ENCODE measurements around the gene ZNF292.
"Not testable (repeated sequence)": the region's sequence is repeated elsewhere in the genome, so short reads cannot be mapped to it uniquely, and the experiment has no call there.

Gene ZNF292

DNA sequence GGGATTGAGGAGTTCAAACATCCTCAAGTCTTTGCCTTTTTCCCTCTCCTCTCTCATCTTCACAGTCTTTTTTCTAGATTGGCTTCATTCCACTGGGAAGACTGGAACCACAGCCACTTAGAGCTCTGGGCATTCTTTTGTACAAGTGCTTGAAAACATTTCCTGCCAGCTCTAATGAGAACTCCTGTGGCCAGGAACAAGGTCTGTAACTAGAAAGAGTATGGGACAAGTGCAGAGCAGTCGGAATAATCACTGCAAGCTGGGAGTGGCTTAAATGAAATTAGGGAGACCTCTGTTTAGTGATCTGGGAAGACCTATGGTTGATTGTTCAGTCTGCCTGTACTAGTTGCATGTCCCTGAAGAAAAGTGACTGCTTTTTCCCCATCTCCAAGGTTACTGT is 126.1 kb downstream of the ZNF292 start:
- DNase-seq: no peak

GRCh38 chr6:87282743-87283142 is 127.4 kb downstream of the ZNF292 start:
- DNase-seq: no peak

DNA sequence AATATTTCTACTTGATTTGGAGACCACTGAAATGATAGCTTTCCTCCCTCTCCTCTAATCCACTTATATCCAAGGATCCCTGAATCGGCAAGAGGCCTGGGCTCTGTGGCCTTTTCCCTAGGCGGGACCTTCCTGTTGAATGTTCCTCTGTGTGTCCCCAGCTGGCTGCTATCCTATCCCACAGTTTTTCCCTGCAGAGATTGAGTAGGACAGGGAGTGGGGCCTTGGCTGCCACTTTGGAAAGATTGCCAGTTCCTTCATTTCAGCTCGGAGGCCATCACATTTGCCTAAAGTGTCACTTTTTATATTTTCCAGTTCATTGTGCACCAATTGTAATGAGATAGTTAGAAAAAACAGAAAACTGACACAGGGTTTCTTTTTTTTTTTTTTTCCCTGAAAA is 128.1 kb downstream of the ZNF292 start:
- DNase-seq: no peak

- DNase-seq: no peak
These were observed 131.9 kb downstream of the ZNF292 start for GRCh38 chr6:87287251-87287650.

GRCh38 chr6:87289571-87289970 is 134.2 kb downstream of the ZNF292 start:
- DNase-seq: no peak

- DNase-seq: no peak
These were observed 136.5 kb downstream of the ZNF292 start for GRCh38 chr6:87291883-87292282.

- no peak for DNase-seq
These were observed 138.2 kb downstream of the ZNF292 start for GRCh38 chr6:87293526-87293925.

- no peak for DNase-seq
These were observed 141.8 kb downstream of the ZNF292 start for GRCh38 chr6:87297119-87297518.

DNA sequence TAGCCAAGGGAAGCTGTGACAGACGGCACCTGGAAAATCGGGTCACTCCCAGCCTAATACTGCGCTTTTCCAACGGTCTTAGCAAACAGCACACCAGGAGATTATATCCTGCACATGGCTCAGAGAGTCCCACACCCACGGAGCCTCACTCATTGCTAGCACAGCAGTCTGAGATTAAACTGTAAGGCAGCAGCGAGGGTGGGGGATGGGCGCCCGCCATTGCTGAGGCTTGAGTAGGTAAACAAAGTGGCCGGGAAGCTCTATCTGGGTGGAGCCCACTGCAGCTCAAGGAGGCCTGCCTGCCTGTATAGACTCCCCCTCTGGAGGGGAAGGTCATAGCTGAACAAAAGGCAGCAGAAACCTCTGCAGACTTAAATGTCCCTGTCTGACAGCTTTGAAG is 145.9 kb downstream of the ZNF292 start:
- DNase-seq: not testable (repeated sequence)

DNA sequence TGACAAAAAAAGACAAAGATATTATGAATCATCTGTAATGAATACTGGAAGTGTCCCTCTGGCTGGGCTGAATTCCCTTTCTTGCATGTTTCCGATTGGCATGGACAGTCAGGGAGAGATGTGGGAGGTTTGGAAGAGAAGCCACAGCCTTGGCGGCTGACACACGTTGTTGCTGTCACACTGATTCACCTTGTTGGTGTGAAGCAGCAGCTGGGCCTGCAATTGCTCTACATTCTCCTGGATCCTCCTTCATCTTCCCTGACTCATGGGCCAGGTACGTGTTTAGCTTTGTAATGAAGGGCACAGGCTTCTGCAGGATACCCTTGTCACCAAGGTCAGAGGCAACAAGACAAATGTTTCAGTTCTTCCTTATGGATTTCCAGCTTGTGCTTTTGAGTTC is 153.6 kb downstream of the ZNF292 start:
- DNase-seq: no peak

DNA sequence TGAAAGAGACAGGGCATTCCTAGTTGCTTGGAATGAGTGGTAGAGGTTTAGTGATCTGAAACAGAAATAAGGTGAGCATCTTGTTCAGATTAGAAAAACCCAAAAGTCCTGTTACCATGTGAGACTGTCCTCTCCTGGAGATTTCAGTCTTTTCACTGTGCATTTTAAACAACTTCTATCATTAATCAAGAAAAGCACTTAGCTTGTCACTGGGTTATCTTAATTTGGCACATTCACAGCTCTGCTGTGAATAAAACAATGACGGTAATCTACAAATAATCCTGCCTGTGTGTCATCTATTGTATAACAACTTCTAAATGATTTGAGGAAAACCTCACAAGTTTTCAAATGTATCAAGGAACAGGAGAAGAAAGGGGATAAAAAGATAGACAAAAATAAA is 157.5 kb downstream of the ZNF292 start:
- DNase-seq: no peak
